Activated naive CD8-positive, alpha-beta T cell treated with anti-CD3 and anti-CD28 coated beads, Interleukin-2, amount 50 U/mL, for 24 hours (primary cell): Measurements from ENCODE around the gene RBM10.

Experiments used
- ATAC-seq: fragments of 150-1000 bp; cut with Tn5 transposase; one replicate; pipeline ENCODE4 v1.10.0; 2021
- DNase-seq: peaks from one replicate; pipeline ENCODE4 v3.0.0; 2021
- H3K27ac Mint-ChIP-seq: one replicate; pipeline ENCODE4 v1.8.0; 2021; ENCODE audit warnings: mild to moderate bottlenecking, mixed read lengths
- H3K27me3 Mint-ChIP-seq: one replicate; pipeline ENCODE4 v1.8.0; 2021; ENCODE audit warnings: mixed read lengths
- H3K36me3 Mint-ChIP-seq: one replicate; pipeline ENCODE4 v1.8.0; 2021; ENCODE audit warnings: low read depth, mixed read lengths
- H3K4me1 Mint-ChIP-seq: one replicate; pipeline ENCODE4 v1.8.0; 2021; ENCODE audit warnings: mixed read lengths
- H3K4me3 Mint-ChIP-seq: one replicate; pipeline ENCODE4 v1.8.0; 2021; ENCODE audit warnings: mild to moderate bottlenecking, moderate library complexity, mixed read lengths
- H3K9me3 Mint-ChIP-seq: one replicate; pipeline ENCODE4 v1.8.0; 2021; ENCODE audit warnings: mixed read lengths

RBM10 gene

DNA sequence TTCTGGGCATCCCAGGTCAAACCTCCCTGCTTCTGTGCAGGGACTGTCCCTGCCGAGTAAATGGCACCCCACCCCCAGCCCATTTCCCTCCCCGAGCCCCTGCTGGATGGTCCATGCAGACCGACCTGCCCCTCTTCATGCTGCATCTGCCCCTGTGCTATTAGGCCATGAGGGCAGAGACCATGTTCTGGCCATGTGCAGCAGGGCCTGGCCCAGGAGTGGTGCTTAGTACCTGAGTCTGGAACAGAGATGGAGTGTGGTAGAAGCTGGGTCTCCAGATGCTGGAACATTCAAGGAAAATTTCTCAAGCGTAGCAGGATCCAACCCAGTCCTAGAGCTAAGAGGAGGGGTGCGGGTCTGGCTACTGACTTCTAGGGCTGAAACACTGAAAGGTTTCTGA is 33.3 kb downstream of the RBM10 start:
- no peak for DNase-seq
- H3K27ac Mint-ChIP-seq: no peak overlapping the region
- H3K36me3 Mint-ChIP-seq: peaks cover 15% of the 10 kb centered on the region
- H3K9me3 Mint-ChIP-seq: no peaks in the 10 kb centered on the region
- H3K27me3 Mint-ChIP-seq: no peaks in the 10 kb centered on the region
- H3K4me3 Mint-ChIP-seq: no peak overlapping the region
- no peak for ATAC-seq
- H3K4me1 Mint-ChIP-seq: no peaks in the 10 kb centered on the region

DNA sequence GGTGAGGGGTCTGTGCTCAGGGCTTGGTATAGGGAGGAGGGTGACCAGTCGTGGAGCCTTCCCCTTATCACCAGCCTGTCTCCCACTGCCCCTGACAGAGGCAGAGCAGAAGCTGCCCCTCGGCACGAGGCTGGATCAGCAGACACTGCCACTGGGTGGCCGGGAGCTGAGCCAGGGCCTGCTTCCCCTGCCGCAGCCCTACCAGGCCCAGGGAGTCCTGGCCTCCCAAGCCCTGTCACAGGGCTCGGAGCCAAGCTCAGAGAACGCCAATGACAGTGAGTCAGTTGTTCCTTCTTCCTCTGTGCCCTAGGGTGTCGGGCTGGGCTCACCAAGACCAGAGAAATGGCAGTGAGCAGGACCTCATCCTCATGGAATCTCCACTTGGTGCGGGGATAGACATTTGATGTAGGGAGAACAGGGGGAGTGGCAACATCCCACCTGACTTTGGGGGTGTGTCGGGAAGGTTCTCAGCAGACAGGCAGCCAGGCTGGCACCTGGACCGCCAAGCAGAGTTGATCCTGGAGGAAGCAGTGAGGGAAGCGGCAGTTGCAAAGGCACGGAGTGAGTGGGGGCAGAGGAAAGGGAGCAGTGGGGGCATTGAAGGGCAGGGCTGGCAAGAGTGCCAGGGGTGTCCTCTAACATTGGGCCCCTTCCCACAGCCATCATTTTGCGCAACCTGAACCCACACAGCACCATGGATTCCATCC is 34.4 kb downstream of the RBM10 start:
- H3K4me3 Mint-ChIP-seq: no peak overlapping the region
- no peak for ATAC-seq
- H3K27ac Mint-ChIP-seq: no peak overlapping the region
- peaks cover 15% of the 10 kb centered on the region for H3K36me3 Mint-ChIP-seq
- no peak for DNase-seq
- H3K4me1 Mint-ChIP-seq: no peaks in the 10 kb centered on the region
- H3K9me3 Mint-ChIP-seq: no peaks in the 10 kb centered on the region
- H3K27me3 Mint-ChIP-seq: no peaks in the 10 kb centered on the region

DNA sequence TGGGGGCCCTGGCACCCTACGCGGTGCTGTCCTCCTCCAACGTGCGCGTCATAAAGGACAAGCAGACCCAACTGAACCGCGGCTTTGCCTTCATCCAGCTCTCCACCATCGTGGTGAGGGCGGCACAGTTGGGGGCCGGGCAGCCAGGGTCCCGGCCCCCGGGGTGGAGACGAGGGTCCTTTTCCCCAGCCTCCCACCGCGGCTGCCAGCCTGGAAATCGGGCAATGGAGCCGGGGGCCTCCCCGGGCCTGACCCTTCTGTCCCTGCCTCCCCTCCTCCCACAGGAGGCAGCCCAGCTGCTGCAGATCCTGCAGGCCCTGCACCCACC is 34.9 kb downstream of the RBM10 start:
- Mint-ChIP-seq H3K4me1 (no peaks in the 10 kb centered on the region), H3K9me3 (no peaks in the 10 kb centered on the region), H3K27me3 (no peaks in the 10 kb centered on the region), H3K4me3 (no peak overlapping the region), H3K36me3 (peaks cover 16% of the 10 kb centered on the region), H3K27ac (no peak overlapping the region)
- ATAC-seq (no peak), DNase-seq (no peak)

DNA sequence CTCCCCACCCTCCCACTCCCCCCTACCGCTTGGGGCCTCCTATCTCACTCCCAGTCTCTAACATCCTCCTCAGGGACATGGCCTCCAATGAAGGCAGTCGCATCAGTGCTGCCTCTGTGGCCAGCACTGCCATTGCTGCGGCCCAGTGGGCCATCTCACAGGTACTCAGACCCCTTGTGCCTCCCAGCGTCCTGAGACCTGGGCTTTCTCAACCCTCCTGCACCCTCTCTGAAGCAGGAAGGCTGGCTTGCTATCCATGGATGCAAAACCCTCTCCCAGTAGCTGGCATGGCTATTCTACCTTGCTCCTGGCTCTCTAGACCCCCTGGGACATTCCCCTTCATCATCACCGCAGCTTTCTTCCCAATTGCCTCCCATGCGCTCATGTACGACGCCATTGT is 35.3 kb downstream of the RBM10 start:
- Mint-ChIP-seq H3K27me3 (no peaks in the 10 kb centered on the region), H3K4me3 (no peak overlapping the region), H3K4me1 (no peaks in the 10 kb centered on the region), H3K27ac (no peak overlapping the region), H3K9me3 (no peaks in the 10 kb centered on the region), H3K36me3 (peaks cover 16% of the 10 kb centered on the region)
- DNase-seq (no peak), ATAC-seq (no peak)

DNA sequence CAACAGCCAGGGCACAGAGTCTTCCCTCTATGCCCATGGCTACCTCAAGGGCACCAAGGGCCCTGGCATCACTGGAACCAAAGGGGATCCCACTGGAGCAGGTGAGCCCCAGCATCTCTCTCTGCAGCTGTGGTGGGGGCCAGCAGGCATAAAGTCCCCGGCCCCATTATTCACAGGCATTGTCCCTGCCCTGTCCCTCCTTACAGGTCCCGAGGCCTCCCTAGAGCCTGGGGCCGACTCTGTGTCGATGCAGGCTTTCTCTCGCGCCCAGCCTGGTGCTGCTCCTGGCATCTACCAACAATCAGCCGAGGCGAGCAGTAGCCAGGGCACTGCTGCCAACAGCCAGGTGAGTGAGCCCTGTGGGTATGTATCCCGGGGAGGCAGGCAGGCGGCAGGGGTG is 36.3 kb downstream of the RBM10 start:
- Mint-ChIP-seq H3K36me3 (peaks cover 19% of the 10 kb centered on the region), H3K27me3 (no peaks in the 10 kb centered on the region), H3K9me3 (no peaks in the 10 kb centered on the region), H3K27ac (no peak overlapping the region), H3K4me1 (no peaks in the 10 kb centered on the region), H3K4me3 (no peak overlapping the region)
- DNase-seq (no peak), ATAC-seq (no peak)

DNA sequence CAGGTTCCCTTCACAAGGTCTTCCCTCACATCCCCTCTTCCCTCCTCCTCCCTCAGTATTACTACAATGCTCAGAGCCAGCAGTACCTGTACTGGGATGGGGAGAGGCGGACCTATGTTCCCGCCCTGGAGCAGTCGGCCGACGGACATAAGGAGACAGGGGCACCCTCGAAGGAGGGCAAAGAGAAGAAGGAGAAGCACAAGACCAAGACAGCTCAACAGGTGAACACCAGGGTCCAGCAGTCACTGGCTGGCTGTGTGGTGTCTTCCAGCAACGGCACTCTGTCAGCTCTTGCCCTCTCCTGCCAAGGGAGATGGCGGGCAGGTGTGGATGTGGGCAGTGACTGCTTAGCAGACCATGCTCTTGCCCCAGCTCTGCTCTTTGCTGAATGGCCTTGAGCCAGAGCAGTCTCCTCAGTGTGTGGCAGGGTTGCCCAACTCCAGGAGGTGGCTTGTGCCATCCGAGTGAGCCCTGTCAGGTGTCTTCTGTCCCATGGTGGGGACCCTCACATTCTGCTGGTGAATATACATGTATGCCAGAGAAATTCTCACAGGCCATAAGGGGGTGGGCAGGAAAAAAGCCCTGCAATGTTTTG is 37.2 kb downstream of the RBM10 start:
- Mint-ChIP-seq H3K27ac (no peak overlapping the region), H3K9me3 (no peaks in the 10 kb centered on the region), H3K4me3 (no peak overlapping the region), H3K36me3 (peaks cover 21% of the 10 kb centered on the region), H3K27me3 (no peaks in the 10 kb centered on the region), H3K4me1 (no peaks in the 10 kb centered on the region)
- DNase-seq (no peak), ATAC-seq (no peak)

DNA sequence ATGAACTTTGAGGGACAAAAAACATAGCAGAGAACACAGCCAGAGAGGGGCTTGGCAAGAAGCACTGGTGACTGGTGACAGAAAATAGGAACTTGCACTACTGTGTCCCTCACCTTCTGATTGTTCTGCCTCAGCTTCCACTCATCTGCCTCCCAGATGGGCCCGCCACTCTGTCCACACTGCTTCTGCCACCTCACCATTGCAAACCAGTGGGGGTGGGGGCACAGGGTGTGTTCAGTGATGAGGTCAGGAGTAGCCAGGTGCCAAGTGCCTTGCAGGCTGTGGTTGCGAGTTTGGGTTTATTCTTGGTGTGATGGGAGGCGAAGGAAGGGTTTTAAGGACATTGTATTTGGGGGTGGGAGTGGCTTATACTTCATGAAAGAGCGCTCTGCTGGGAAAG is 39.5 kb downstream of the RBM10 start:
- Mint-ChIP-seq H3K36me3 (peaks cover 17% of the 10 kb centered on the region), H3K4me3 (no peak overlapping the region), H3K27ac (no peak overlapping the region)

DNA sequence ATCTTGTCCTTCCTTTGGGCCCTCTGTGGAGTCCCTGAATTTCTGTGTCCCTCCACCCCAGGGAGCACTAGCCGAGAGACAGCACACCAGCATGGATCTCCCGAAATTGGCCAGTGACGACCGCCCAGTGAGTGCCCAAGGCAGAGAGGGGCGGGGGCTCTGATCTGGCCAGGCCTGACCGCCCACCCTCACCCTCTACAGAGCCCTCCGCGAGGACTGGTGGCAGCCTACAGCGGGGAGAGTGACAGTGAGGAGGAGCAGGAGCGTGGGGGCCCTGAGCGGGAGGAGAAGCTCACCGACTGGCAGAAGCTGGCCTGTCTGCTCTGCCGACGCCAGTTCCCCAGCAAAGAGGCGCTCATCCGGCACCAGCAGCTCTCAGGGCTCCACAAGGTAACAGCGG is 40.2 kb downstream of the RBM10 start:
- H3K4me1 Mint-ChIP-seq: peaks cover 16% of the 10 kb centered on the region
- H3K27ac Mint-ChIP-seq: no peak overlapping the region
- no peak overlapping the region for H3K4me3 Mint-ChIP-seq
- peaks cover 15% of the 10 kb centered on the region for H3K36me3 Mint-ChIP-seq
- no peak for DNase-seq
- H3K9me3 Mint-ChIP-seq: no peaks in the 10 kb centered on the region
- no peak for ATAC-seq
- H3K27me3 Mint-ChIP-seq: no peaks in the 10 kb centered on the region

More for the DNA sequence above, 39.5 kb downstream of the RBM10 start:
- Mint-ChIP-seq H3K4me1 (peaks cover 15% of the 10 kb centered on the region), H3K9me3 (no peaks in the 10 kb centered on the region), H3K27me3 (no peaks in the 10 kb centered on the region)
- DNase-seq (no peak), ATAC-seq (no peak)

DNA sequence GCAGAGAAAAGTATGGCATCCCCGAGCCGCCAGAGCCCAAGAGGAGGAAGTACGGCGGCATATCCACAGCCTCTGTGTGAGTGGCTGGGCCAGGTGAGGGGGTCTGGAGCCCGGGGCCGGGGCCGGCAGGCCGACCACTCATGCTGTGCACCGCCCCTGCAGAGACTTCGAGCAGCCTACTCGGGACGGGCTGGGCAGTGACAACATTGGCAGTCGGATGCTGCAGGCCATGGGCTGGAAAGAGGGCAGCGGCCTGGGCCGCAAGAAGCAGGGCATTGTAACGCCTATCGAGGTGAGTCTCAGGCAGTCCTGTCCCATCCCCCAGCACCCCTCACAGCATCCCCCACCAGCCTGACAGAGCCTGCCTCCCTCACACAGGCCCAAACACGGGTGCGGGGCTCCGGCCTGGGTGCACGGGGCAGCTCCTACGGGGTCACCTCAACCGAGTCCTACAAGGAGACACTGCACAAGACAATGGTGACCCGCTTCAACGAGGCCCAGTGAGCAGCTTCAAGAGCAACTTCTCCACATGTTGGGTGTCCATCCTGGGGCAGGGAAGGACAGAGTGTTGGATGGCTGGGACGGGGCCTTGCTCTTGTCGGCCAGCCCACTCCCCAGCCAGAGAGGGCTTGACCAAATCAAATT is 41.2 kb downstream of the RBM10 start:
- Mint-ChIP-seq H3K9me3 (no peaks in the 10 kb centered on the region), H3K4me1 (peaks cover 21% of the 10 kb centered on the region), H3K27me3 (no peaks in the 10 kb centered on the region), H3K4me3 (no peak overlapping the region), H3K27ac (no peak overlapping the region), H3K36me3 (peaks cover 16% of the 10 kb centered on the region)
- ATAC-seq (no peak), DNase-seq (no peak)

DNA sequence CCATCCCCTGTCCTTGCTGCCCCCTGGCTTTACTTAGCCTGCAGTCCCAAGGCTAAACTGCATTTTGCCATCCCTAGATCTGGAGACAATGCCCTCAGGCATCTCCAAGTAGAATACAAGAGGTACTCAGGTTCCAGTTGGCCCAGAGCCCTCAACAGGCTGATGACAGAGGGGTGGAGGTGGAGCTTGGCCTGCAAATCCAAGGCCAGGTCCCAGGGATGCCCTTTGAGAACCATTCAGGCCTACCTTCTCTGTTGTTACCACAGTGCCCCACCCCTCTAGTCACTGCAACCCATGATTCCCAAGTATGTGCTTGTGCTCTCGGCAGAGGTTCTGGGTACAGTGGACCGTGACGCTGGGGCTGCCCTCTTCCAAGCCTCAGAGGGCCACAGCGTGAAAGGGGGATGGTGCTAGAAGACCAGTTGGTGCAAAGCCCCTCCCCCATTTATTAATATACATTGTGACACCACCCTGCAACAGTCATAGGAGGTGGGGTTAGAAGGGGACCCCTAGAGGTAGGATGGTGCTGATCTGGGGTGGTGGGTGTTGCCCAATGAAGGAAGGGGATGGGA is 42.2 kb downstream of the RBM10 start:
- Mint-ChIP-seq H3K9me3 (no peaks in the 10 kb centered on the region), H3K36me3 (peaks cover 16% of the 10 kb centered on the region), H3K4me1 (peaks cover 22% of the 10 kb centered on the region), H3K4me3 (no peak overlapping the region), H3K27me3 (no peaks in the 10 kb centered on the region), H3K27ac (no peak overlapping the region)
- ATAC-seq (no peak), DNase-seq (no peak)

DNA sequence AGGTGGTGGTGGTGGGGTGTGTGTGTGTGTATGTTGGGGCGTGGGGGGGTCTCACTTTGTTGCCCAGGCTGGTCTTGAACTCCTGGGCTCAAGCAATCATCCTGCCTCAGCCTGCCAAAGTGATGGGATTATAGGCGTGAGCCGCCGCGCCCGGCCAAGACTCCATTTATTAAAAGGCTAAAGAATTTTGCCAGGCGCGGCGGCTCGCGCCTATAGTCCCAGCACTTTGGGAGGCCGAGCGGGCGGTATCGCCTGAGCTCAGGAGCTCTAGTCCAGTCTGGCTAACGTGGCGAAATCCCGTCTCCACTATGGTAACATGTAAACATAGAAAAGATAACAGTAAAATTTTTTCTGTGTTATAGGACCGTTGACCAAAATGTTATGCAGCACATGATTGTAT is 44.9 kb downstream of the RBM10 start:
- no peak overlapping the region for H3K27ac Mint-ChIP-seq
- ATAC-seq: no peak
- no peak for DNase-seq
- H3K36me3 Mint-ChIP-seq: peaks cover 21% of the 10 kb centered on the region
- H3K4me3 Mint-ChIP-seq: no peak overlapping the region
- no peaks in the 10 kb centered on the region for H3K9me3 Mint-ChIP-seq
- H3K4me1 Mint-ChIP-seq: peaks cover 40% of the 10 kb centered on the region
- no peaks in the 10 kb centered on the region for H3K27me3 Mint-ChIP-seq

DNA sequence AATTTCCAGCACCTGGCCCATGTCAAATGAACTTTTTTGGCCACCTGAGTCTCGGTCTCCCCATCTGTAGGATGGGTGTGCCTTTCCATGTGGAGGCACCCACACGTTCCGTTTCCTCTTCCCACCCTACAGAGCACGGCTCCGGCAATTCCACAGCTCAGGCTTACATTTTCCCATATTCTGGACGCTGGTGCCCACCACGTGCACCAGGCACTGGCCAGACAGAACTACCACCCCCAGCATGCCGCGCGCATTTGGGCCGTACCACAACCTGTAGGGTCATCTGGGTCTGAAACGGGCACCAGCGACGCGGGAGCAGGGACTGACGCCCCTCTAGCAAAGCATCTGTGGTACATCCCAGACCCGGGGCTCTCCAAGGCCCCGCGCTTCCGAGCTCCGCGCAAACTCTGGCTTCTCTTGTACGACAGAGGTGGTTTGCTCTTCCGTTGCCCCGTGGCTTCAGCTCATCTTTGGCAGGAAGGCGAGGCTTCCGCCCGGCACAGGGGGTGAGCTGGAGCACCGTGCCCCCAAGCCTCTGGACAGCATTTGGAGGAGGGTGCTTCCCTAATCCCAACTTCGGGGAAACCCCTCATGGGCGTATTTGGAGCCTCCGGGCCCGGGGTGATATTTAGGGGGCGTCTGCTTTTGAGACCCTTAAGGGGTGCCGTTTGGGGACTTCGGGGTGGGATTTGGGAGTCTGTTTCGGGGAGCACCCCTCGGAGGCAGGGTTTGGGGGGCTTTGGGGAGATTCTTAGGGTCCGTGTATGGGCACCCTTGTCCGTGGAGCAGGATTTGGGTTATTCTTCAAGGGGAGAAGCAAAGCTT is 45.6 kb downstream of the RBM10 start:
- Mint-ChIP-seq H3K4me1 (peaks cover 46% of the 10 kb centered on the region), H3K36me3 (peaks cover 25% of the 10 kb centered on the region), H3K27me3 (no peaks in the 10 kb centered on the region), H3K9me3 (no peaks in the 10 kb centered on the region), H3K27ac (peak overlapping the region; percentile 90), H3K4me3 (peak overlapping the region; percentile 90)
- ATAC-seq: peak; percentile 85
- peak; percentile 78 for DNase-seq

DNA sequence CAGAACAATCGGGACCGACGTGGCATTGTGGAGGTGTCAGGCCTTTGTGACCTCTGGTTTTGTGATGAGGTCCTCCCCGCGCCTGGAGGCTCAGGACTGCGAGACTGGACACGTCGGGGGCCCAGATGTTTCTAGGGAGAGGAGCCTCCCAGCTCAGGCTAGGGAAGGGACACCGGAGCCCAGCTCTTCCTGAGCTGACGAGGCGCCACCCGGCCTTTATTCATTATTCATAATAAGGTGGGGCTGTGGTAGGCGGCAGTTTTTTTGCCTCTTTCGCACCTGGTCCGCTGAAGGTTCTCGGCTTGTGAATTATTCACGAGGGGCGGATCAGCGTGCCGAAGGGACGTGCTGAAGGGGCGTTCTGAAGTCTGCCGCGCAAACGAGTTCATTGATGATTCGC is 46.3 kb downstream of the RBM10 start:
- H3K27ac Mint-ChIP-seq: peak overlapping the region; percentile 90
- no peak for ATAC-seq
- H3K4me3 Mint-ChIP-seq: peak overlapping the region; percentile 90
- peaks cover 52% of the 10 kb centered on the region for H3K4me1 Mint-ChIP-seq
- H3K9me3 Mint-ChIP-seq: no peaks in the 10 kb centered on the region
- DNase-seq: peak; percentile 40
- no peaks in the 10 kb centered on the region for H3K27me3 Mint-ChIP-seq
- H3K36me3 Mint-ChIP-seq: peaks cover 27% of the 10 kb centered on the region

DNA sequence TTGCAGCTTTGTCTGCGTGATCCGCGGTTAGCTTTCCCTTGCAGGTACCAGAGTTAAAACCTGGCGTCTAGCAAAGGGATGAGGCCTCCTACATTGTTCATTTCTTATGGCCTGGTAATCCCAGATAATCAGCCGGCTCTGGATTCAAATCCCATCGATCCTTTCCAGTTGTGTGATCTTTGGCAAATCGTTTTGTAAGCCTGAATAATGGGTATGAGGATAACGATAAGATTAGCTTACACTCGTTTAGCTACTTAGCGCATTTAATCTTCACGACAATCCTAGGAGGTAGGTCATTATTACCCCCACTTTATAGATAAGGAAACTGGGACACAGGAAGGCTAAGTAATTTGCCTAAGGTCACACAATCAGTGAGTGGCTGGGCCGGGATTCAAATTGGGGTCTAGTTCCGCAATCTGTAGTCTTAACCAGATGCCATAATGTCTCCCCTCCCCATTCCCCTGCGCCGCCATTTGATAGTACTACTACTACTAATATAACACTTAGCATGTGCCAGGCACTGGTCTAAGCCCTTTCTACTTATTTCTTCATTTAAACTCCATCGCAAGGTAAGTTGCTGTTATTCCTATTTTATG is 46.9 kb downstream of the RBM10 start:
- Mint-ChIP-seq H3K27me3 (no peaks in the 10 kb centered on the region), H3K4me1 (peaks cover 58% of the 10 kb centered on the region), H3K4me3 (peak overlapping the region; percentile 90), H3K27ac (peak overlapping the region; percentile 90), H3K9me3 (no peaks in the 10 kb centered on the region), H3K36me3 (peaks cover 25% of the 10 kb centered on the region)
- DNase-seq (no peak), ATAC-seq (no peak)
